ENCODE data around the gene RBM47.
"Not testable (repeated sequence)": the region's sequence is repeated elsewhere in the genome, so short reads cannot be mapped to it uniquely, and the experiment has no call there.

Gene RBM47

GRCh38 chr4:40629401-40630334, at the start of gene RBM47:
TSS of gene RBM47 (minus strand) at chr4:40629864. CDS start at chr4:40438893, 190,971 bp downstream.
- DNase-seq (ENCODE audit: low read depth): no peak

- no peak for DNase-seq (ENCODE audit: low read depth)
Observed at GRCh38 chr4:40678421-40678820, 48.8 kb upstream of the RBM47 start.

- DNase-seq (ENCODE audit: low read depth): no peak
Observed at GRCh38 chr4:40675166-40675565, 45.5 kb upstream of the RBM47 start.

GRCh38 chr4:40672528-40673522, 43.2 kb upstream of the RBM47 start:
- peak; percentile 91 for DNase-seq (ENCODE audit: low read depth)

GRCh38 chr4:40669504-40669903, 39.8 kb upstream of the RBM47 start:
- no peak for DNase-seq (ENCODE audit: low read depth)

GRCh38 chr4:40665842-40666241, 36.2 kb upstream of the RBM47 start:
- no peak for DNase-seq (ENCODE audit: low read depth)

- peak; percentile 23 for DNase-seq (ENCODE audit: low read depth)
Observed at GRCh38 chr4:40662962-40663604, 33.4 kb upstream of the RBM47 start.

GRCh38 chr4:40661803-40662202, 32.1 kb upstream of the RBM47 start:
- no peak for DNase-seq (ENCODE audit: low read depth)

GRCh38 chr4:40656201-40656863, 26.7 kb upstream of the RBM47 start:
- DNase-seq (ENCODE audit: low read depth): no peak

- DNase-seq (ENCODE audit: low read depth): no peak
Observed at GRCh38 chr4:40651280-40651679, 21.6 kb upstream of the RBM47 start.

GRCh38 chr4:40649321-40649720, 19.7 kb upstream of the RBM47 start:
- no peak for DNase-seq (ENCODE audit: low read depth)

- DNase-seq (ENCODE audit: low read depth): no peak
Observed at GRCh38 chr4:40648742-40649281, 19.1 kb upstream of the RBM47 start.

GRCh38 chr4:40648131-40648530, 18.5 kb upstream of the RBM47 start:
- DNase-seq (ENCODE audit: low read depth): no peak

- DNase-seq (ENCODE audit: low read depth): no peak
Observed at GRCh38 chr4:40645586-40645985, 15.9 kb upstream of the RBM47 start.

- DNase-seq (ENCODE audit: low read depth): no peak
Observed at GRCh38 chr4:40632080-40632479, 2.4 kb upstream of the RBM47 start.

- no peak for DNase-seq (ENCODE audit: low read depth)
Observed at GRCh38 chr4:40630335-40631021, 814 bp upstream of the RBM47 start.

- no peak for DNase-seq (ENCODE audit: low read depth)
Observed at GRCh38 chr4:40628888-40629287, 776 bp downstream of the RBM47 start.

- DNase-seq (ENCODE audit: low read depth): not testable (repeated sequence)
Observed at GRCh38 chr4:40628407-40628806, 1.3 kb downstream of the RBM47 start.

- no peak for DNase-seq (ENCODE audit: low read depth)
Observed at GRCh38 chr4:40627540-40627939, 2.1 kb downstream of the RBM47 start.

- DNase-seq (ENCODE audit: low read depth): no peak
Observed at GRCh38 chr4:40626183-40626990, 3.3 kb downstream of the RBM47 start.
